Esophagus squamous epithelium (tissue), 4 donors: ENCODE results near the gene LMBR1L.

ENCODE experiments used
- POLR2A ChIP-seq, 4 donors: fragments of 450-650 bp; IDR thresholded peaks; one replicate each; pipeline ENCODE4 v1.6.1; 2017; ENCODE audit warnings: antibody characterized with exemption in 4 of 4, mild to moderate bottlenecking in 4 of 4, moderate library complexity in 3 of 4
- TF ChIP-seq, protein P1 (sequence below), 6 experiments: fragments of 450-650 bp in 4 of 6; fragments of 200-600 bp in 2 of 6; sonication (generic) in 2 of 6; IDR thresholded peaks; one replicate each; pipeline ENCODE4 v1.5.1; 2016 to 2019; ENCODE audit warnings: antibody characterized with exemption in 6 of 6, mild to moderate bottlenecking in 4 of 6, moderate library complexity in 4 of 6

DNA sequence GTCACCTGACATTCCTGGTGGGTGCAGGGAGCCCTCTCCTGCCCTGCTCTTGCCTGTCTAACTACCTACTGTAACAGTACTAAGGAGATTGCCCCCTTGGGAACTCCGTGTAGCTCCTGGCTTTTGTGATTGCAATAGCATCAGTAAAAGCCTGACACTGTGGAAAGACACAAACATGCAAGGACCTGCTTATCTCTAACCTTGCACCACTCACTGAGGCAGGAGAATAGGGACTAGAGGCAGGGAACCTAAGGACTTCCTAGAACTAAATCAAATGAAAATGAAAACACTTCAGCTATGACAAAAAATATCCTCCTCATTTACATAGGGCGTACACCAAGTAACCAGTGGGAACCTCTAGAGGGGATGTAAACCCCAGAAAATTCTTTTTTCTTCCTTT lies 49.8 kb upstream of the LMBR1L start:
- TF ChIP-seq POLR2A (IDR thresholded peaks at IDR 0.05) = no peak
- TF ChIP-seq, protein P1, sequence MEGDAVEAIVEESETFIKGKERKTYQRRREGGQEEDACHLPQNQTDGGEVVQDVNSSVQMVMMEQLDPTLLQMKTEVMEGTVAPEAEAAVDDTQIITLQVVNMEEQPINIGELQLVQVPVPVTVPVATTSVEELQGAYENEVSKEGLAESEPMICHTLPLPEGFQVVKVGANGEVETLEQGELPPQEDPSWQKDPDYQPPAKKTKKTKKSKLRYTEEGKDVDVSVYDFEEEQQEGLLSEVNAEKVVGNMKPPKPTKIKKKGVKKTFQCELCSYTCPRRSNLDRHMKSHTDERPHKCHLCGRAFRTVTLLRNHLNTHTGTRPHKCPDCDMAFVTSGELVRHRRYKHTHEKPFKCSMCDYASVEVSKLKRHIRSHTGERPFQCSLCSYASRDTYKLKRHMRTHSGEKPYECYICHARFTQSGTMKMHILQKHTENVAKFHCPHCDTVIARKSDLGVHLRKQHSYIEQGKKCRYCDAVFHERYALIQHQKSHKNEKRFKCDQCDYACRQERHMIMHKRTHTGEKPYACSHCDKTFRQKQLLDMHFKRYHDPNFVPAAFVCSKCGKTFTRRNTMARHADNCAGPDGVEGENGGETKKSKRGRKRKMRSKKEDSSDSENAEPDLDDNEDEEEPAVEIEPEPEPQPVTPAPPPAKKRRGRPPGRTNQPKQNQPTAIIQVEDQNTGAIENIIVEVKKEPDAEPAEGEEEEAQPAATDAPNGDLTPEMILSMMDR (IDR thresholded peaks at IDR 0.05) = no peak
